NCI-H2227 treated with DMSO at 0.1 percent for 48 hours (cell line): ENCODE results near the gene DCLRE1B.

Experiments used
- DNase-seq: peaks from one replicate; lab custom pipeline; 2025; lab: John Stamatoyannopoulos, UW

The DCLRE1B gene

GRCh38 chr1:113904674-113905434, at the start of gene DCLRE1B, which contains the start of gene AP4B1:
Gene DCLRE1B (plus strand): TSS chr1:113905326. CDS start chr1:113905587, 261 bp downstream.
Gene AP4B1 (minus strand): TSS chr1:113904799. CDS start chr1:113904717, 82 bp downstream.
- DNase-seq = peak; percentile 98

DNA sequence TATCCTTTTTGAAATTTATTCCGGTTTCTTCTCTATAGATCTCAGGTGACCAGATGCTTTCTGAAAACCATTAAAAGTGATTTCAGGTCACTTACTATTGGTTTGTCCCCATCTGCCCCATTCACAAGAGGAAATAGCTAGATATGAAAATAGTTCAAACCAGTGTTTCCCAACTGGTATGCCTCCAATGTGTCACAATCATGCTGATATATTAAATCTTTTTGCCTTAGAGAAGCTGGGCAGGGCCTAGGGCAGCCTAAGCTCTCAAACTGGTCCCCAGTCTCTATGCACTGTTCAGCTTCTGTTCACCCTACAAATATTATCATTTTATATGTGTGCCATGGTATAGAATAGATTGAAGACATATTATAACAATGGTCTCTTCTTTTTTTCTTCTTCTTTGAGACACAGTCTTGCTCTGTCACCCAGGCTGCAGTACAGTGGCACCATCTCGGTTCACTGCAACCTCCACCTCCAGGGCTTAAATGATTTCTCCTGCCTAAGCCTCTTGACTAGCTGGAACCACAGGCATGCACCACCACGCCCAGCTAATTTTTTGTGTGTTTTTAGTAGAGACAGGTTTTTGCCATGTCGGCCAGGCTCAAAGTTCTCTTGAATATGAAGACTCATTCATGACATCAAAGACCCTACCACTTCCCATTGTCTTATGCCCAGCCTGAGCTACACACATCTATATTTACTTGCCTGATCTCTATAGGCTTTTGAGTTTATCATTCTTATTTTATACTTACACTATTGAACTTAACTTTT, 49.3 kb upstream of the DCLRE1B start:
- no peak for DNase-seq

DNA sequence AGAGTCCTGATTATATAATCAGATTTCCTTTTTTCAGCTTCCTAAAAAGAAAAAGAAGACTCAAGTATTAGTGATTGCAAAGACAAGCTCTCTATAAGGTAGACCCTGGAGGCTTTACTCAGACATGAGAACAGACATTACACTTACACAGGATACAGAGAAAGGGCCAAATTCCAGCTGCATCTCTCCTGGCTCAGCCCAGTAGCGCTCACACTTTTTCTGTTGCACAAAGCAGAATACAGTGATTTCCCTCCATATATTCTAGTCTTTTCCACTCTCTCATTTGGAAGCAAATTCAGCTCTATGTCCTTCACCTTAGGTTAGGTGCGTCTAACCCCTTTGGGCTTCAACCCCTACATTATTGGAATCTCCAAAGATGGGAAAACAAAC, 48.7 kb upstream of the DCLRE1B start:
- DNase-seq = no peak

- no peak for DNase-seq
Measured at GRCh38 chr1:113857776-113858175, 47.4 kb upstream of the DCLRE1B start.

DNA sequence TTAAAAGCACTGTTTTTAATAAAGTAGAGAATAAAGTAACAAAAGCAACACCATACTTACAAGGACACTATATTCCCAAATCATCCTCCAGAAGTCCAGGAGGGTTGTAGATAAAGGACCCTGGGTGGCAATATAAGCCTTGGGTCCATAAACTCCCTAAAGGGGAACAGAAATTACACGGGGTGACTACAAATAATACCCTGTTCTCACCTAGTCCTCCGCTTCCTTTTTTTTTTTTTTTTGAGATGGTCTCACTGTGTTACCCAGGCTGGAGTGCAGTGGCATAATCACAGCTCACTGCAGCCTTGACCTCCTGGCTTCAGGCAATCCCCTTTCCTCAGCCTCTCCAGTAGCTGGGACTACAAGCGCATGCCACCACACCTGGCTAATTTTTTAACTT, 46.7 kb upstream of the DCLRE1B start:
- DNase-seq = no peak

GRCh38 chr1:113858982-113859381, 46.1 kb upstream of the DCLRE1B start:
- no peak for DNase-seq

GRCh38 chr1:113859478-113860175, 45.5 kb upstream of the DCLRE1B start:
- no peak for DNase-seq

GRCh38 chr1:113860891-113861290, 44.2 kb upstream of the DCLRE1B start:
- DNase-seq = no peak

- DNase-seq = no peak
Measured at GRCh38 chr1:113861641-113862040, 43.5 kb upstream of the DCLRE1B start.

DNA sequence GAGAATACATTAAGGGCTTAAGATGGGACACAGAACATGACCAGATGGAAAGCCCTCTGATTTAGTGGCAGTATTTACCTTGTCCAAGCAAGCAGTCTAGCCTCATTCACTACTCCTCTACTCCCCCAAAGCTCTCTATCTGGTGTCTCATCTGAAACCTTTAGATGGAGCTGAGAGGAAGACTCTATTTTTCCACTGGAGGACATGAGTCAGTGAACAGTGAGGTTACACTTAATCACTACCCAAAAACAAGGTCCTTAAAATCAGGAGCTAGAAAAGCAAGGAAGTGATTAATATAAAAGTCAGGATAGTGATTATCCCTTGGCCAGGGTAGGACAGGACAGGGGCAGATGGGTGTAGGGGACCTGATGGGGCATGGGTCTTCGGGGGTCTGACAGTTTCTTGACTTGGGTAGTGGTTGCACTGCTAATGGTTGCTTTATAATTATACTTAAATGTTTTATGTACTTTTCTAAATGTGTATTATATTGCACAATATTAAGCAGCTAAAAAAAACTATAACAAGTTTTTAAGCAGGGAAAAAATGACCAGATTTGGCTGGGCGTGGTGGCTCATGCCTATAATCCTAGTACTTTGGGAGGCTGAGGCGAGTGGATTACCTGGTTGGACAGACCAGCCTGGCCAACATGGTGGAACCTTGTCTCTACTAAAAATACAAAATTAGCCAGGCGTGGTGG, 36.6 kb upstream of the DCLRE1B start:
- no peak for DNase-seq

DNA sequence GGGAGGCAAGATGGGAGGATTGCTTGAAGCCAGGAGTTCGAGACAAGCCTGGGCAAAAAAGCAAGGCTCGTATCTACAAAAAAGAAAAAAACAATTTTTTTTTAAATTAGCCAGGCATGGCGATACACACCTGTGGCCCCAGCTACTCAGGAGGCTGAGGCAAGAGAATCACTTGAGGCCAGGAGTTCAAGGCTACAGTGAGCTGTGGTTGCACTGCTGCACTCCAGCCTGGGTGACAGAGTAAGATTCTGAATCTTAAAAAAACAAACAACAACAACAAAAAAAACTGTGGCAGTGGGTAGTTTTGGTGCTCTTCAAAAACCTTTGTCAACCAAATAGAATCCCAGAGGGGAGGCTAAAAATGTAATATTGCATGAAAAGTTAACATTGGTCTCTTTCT, 34.3 kb upstream of the DCLRE1B start:
- no peak for DNase-seq

GRCh38 chr1:113871597-113872113, 33.5 kb upstream of the DCLRE1B start, which contains the start of gene PTPN22:
Gene PTPN22 (minus strand): TSS chr1:113871712.
- DNase-seq = no peak

DNA sequence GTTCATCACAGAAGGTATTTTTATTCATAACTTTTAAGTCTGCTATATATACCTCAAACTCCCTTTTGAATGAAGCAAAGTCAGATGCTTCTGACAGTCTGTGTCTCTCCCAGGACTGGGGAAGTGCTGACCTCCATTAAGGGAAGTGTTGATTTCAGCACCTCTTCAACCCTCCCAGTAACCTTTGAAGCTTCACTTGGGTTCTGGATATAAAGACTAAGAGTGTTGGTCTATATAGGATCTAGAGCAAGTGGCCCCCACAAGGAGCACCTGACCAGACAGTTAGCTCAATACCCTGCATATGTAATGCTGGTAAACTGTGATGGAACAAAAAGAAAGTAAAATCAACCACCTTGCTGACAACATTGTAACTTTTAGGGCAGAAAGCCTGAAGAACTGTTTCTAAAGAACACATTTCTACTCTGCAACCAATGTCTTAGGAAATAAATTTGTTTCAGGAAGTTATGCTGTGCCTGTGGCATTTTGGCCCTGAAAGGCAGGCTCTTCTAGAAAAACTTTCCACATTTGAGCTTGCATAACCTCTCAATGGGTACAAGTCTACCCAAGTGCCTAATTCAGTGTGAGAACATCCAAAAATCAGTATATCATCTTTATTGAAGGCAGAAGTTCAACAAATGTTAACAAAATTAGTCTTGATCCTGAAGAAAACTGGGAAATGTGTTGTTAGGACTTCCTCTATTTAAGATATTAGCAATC, 32.7 kb upstream of the DCLRE1B start:
- no peak for DNase-seq

GRCh38 chr1:113874012-113874879, 30.9 kb upstream of the DCLRE1B start:
- DNase-seq = no peak

DNA sequence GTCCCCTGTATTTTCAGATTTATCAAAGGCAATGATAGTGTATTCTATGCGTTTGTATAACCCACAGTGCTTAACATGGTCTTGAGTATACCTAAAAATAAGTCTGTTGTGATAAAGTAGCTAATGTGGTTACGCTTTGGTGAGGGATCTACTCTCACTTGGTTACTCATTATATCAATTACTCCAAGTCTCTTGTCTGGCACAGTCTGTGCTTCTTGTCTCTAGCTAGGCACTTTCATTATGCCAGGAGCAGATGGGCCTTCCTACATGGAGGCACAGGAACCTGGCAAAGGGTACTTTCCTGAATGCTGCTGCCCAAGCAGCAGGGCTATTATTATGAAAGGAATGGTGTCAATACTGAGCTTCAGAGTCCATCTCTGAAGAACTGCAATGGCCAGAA, 29.4 kb upstream of the DCLRE1B start:
- DNase-seq = no peak

- no peak for DNase-seq
Measured at GRCh38 chr1:113876176-113876575, 28.9 kb upstream of the DCLRE1B start.

GRCh38 chr1:113879739-113880038, 25.4 kb upstream of the DCLRE1B start:
- no peak for DNase-seq

- no peak for DNase-seq
Measured at GRCh38 chr1:113881661-113882060, 23.5 kb upstream of the DCLRE1B start.

GRCh38 chr1:113886417-113887401, 18.4 kb upstream of the DCLRE1B start:
- DNase-seq = no peak
